HG03066 (cell line): Measurements from ENCODE around the gene PLXDC2.

ENCODE experiments used
- ATAC-seq: cut with Tn5 transposase; IDR thresholded peaks from one replicate; pipeline ENCODE4 v1.9.1; 2021; ENCODE audit warnings: low read depth; ENCODE audit not compliant: unreplicated experiment

PLXDC2 gene

DNA sequence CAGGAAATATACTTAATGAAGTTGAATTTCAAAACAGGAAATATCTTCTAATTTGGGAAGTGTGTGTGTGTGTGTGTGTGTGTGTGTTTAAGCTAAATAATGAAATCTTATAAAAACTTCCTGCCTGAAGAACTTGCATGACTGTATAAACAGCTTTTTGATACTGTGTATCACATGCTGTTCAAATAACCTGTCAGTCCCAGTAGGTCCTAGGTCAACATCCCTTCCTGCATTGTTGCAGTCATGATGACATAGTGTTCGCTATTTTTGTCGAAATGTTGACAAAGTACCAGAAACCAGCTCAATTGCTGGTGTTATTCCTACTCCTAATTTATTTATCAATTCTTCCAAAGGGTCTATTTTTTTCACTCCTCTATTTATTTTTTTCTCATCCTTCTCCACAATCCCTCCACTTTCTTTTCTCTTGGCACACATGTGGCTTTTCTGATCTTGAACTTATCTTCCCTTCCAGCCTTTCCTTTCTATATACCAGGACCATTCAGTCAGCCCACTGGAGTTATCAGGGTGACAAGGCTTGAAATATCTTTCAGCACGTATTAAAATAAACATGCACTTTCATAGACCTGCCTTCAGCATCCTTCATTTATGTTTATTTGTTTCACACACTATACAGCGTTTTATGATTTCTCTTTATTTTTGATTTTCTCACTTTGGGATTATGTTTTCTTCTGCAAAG is 115.8 kb downstream of the PLXDC2 start:
- ATAC-seq: no peak

DNA sequence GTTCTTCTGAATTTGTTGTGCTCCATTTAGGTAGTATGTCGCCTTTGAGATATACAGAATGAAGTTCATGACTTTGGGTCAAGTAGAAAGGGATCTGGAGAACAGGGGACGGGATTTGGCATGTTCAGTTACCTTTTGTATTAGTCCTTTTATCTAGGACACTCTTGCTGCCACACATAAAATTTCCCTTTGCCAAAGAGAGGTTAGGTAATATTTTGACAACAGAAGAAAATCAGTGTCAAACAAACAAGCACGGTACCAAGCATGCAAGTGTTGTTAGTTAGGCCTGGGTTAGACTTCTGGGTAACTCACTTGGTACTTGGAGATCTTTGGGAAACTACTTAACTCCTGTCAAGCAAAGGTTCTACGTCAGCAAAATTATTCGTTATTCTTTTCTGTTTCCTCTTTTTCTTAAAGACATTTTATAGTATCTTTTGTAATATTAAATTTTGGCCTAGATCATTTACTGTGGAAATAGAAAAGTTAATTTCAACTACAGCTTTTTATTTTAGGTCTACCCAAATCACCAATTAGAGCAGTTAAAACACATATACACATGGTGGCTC is 116.7 kb downstream of the PLXDC2 start:
- no peak for ATAC-seq

DNA sequence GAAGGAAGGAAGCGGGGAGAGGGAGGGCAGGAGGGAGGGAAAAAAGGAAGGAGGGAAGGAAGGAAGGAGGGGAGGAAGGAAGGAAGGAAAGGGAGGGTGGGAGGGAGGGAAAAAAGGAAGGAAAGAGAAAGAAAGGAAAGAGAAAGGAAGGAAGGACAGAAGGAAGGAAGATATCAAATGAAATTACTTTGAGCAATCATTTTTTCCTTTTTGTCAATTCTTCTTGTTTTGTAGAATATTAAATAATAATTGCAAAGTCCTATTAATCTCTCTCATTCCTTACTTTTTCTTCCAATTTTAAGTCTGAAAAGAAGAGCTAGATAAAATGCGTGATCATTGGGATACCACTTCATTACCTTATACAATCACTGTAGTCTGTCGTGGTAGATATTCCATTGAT is 117.5 kb downstream of the PLXDC2 start:
- no peak for ATAC-seq

DNA sequence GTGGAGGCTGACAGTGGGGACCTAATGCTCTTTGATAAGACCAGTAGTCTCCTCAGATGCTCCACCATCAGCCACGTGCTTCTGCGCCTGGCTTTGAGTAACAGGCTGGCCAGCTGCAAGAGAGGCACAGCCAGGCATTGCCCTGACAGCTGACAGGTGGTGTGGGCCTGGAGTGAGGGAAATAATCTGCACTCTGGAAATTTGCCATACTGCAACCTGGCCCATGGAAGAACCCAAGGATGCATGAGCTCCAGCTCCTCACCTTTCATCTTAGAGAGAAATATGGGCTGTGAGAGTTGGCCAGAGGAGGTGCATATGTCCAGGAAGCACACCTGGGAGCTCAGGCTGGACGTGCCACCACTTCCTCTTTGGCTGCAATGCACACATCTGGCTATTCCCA is 118.9 kb downstream of the PLXDC2 start:
- ATAC-seq: no peak

DNA sequence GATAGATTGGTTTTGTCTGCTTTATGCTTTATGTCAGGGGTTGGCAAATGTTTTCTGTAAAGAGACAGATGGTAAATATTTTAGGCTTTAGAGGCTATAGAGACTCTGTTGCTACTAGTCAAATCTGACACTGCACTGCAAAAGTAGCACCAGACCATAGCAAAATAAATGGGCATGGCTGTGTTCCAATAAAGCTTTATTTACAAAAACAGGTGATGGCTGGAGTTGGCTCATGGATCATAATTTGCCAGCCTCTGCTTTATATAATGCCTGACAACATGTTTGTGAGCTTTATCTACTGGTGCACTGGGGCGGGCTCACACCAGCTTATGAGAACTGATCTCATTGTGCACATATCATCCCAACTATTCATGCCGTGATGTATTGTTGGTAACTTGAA is 120.1 kb downstream of the PLXDC2 start:
- ATAC-seq: no peak

- no peak for ATAC-seq
Observed at GRCh38 chr10:19937989-19938388, 121.8 kb downstream of the PLXDC2 start.

DNA sequence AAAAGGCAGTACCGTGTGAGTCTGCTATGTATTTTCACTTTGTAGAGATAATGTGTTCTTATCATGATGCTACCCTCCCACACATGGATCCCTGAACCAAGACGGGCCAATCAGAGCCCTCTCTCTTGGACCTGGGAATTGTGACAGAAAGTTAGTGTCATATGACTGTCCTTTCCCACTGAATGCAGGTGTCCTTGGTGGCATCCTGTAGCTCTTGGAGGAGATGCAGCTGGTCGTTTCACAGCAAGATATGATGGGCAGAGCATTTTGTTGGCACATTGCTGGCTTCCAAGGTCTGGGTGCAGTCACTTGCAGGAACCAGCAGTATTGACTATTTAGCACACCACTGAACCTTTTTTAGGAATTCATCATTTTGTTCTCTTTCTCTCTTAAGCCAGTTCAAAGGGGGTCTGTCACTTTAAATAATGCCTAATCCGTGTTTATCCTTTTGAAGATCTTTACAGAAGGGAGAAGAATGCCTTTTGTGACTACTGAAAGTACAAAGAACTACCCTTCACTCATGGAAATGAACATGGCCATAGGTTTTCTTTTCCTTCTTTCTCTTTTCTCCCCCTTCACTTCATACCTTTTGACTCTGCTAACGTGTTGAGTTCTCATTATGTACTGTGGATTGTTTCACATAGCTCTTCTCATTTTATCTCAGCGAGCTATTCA is 125.1 kb downstream of the PLXDC2 start:
- ATAC-seq: no peak

GRCh38 chr10:19944911-19945663 is 128.9 kb downstream of the PLXDC2 start:
- no peak for ATAC-seq

GRCh38 chr10:19946245-19946644 is 130.0 kb downstream of the PLXDC2 start:
- ATAC-seq: no peak

DNA sequence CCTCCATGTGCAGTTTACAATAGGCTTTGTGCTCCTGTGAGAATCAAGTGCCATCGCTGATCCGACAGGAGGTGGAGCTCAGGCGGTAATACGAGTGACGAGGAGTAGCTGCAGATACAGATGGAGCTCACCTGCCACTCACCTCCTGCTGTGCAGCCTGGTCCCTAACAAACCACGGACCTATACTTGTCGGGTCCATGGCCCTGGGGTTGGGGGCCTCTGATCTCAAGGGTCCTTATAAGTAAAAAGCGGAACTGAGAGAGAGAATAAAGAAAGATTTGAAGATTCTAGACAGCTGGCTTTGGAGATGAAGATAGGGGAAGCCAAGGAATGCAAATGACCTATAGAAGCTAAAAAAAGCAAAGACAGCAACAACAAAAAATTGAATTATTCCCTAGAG is 130.6 kb downstream of the PLXDC2 start:
- no peak for ATAC-seq

DNA sequence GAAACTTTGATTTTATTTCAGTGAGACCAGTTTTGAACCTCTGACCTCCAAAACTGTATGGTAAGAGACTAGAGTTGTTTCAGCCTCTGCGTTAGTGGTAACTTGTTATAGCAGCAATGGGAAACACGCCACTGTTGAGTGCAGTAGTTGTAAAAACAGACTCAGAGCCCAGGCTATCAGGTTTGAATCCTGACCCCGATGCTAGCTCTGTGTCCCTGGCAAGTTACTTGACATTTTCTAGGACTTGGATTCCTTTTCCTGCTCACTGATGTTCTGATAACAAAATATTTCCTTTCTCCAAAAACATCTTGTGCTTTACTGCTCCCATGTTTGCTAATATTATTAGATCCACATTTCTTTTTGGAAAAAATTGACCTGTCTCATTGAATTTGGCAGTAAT is 131.0 kb downstream of the PLXDC2 start:
- no peak for ATAC-seq

DNA sequence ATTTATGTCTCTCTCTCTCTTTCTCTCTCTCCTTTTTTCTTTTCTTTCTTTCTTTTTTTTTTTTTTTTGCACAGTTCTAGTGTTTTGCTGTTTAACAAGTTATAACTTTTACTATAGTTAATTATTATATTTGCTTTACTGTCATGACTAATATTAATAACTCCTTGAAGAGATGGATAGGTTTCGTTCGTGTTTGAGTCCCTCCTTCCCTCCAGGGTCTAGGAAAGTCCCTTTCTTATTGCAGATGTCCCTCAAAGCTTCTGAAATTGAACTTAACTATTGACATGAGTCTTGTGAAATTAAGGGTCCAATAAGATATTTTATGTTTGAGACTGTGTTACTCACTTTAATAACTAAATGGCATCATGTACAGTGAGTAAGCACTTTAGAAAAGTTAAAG is 131.4 kb downstream of the PLXDC2 start:
- peak; percentile 44 for ATAC-seq

- no peak for ATAC-seq
Observed at GRCh38 chr10:19952224-19953010, 136.2 kb downstream of the PLXDC2 start.

DNA sequence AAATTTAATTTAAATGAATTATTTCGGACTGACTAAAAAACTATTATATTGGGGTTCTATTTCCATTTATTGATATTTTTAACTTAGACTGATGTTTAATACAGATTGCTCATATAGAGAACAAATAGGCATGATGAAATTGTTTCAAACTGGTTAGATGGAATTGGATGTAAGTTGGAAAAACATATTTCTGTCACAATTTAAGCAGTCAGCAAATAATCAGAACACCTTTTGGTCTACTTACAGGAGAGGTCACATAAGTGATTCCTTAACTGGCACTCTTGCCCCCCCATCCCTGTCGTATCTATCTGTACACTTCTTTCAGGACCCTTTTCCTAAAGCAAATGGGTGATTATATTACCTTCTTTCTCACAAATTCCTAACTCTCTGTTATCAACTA is 138.4 kb downstream of the PLXDC2 start:
- ATAC-seq: no peak

DNA sequence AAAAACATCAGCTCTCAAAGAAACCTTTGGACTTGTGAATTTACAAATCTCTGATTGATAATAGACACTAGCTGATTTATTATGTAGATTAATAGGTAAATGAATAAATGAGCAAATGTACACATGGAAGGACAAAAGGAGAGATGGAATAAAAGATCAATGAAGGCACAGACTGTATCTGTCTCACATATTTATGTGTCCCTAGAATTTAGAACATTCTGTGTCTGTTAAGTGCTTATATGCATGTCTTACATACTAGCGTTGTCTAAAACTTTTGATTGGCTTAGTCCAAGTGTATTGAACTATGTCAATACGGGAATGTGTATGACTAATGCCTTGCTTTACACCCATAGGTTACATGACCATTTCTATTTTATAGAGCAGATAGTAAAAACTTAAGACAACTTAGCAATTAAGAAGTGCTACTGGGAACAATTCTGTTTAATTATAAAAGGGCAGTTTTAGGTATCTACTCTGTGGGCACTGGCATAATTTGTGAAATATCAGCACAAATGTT is 140.3 kb downstream of the PLXDC2 start:
- ATAC-seq: no peak

- peak; percentile 94 for ATAC-seq
Observed at GRCh38 chr10:19958787-19959186, 142.6 kb downstream of the PLXDC2 start.

GRCh38 chr10:19961076-19962053 is 145.1 kb downstream of the PLXDC2 start:
- no peak for ATAC-seq

DNA sequence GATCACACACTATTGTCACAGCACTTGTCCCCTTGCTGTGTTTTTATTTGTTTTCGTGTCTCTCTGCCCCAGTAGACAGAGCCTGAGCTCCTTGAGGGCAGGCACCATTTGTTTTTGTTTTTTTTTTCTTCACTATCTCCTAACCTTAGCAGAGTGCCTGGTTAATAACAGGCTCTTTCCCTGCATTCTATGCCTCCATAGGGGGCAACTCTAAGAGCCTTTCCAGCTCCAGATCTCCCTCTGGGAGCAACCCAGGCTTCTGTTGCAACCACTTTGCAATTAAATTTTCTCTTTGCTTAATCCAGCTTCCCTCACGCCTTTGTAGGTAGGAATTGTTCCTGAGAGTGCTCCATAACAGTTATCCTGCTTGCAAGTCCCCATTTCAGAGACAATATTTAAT is 148.4 kb downstream of the PLXDC2 start:
- ATAC-seq: no peak

GRCh38 chr10:19966751-19967150 is 150.5 kb downstream of the PLXDC2 start:
- no peak for ATAC-seq
